ENCODE data around the gene DENND2C.

Gene DENND2C

DNA sequence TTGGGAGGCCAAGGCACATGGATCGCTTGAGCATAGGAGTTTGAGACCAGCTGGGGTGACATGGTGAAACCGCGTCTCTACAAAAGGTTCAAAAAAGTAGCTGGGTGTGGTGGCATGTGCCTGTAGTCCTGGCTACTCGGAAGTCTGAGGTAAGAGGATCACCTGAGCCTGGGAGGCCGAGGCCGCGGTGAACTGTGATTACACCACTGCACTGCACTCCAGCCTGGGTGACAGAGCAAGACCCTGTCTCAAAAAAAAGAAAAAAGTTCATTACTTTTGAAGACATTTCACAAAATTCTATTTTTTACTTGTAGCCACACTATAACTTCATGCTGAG is 2.1 kb upstream of the DENND2C start:
- no peak for DNase-seq

DNA sequence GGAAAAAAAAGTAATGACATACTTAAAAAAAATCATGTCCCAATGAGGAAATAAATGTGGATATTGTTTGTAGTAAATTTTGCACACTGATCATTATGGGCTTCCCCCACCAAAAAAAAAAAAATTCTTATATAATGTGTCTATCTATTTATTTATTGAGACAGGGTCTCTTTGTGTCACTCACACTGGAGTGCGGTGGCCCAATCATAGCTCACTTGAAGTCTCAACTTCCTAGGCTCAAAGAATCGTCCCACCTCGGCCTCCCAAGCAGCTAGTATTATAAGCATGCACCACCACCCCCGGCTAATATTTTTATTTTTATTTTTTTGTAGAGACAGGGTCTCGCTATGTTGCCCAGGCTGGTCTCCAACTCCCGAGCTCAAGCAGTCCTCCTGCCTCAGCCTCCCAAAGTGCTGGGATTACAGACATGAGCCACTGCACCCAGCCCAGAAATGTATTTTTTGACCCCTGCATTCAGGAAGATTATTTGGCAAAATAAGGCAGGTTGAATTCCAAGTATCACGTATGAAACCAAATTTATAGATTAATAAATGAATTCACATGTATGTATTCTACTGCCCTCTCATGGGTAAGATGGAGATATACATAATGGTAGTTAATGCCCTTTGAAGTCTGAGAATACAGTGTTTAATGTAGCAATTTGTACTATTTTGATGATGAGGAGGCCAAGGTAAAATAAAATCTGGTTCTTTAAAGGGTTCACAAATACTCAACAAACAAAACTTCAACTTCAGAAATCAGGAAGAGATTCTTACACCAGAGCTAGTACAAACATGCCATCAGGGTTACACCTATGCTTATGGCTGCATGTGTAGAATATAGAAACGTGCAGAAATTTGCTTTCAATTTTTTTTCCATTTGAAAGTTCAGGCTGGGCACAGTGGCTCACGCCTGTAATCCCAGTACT is 1.4 kb upstream of the DENND2C start:
- no peak for DNase-seq

DNA sequence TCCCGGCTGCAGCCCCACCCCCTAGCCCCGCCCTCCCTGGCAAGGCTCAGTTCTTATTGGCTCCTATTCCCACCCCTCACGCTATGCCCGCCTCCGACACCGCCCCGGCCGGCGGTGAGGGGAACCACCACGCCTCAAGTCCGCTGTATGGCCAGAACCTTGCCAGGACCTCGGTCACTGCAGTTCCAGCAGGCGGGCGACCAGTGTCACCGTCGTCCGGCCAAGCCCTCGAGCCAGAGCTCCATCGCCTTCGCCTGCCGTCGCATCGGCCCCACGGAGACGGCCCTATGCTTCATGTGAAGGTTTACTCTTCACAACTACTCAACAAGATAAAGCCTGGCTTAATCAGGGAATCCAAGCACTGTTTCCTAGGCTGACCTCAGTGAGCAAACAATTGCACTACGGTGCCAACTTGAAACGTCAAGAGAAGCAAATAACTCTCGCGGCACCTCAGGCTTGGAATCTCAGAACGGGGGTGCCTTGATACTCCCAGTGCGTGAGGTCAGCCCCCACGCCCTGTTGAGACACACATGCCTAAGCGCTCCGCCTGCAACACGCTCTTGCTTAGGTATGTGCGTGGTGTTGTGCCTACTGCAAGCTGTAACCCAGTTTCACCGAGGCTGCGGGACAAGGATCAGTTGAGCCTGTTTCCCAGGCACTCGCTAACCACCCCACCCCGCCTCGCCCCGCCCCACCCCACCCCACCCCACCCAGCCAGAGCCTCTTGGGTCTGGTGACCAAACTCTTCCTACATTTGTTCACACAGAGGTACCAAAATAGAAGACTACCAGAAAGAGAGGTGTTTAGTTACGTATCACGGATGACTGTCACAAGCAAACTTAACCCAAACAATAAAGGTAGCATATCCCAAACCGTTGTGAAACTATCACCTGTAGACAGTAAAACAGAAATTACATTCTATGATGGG is 498 bp upstream of the DENND2C start:
- peak; percentile 94 for DNase-seq

DNA sequence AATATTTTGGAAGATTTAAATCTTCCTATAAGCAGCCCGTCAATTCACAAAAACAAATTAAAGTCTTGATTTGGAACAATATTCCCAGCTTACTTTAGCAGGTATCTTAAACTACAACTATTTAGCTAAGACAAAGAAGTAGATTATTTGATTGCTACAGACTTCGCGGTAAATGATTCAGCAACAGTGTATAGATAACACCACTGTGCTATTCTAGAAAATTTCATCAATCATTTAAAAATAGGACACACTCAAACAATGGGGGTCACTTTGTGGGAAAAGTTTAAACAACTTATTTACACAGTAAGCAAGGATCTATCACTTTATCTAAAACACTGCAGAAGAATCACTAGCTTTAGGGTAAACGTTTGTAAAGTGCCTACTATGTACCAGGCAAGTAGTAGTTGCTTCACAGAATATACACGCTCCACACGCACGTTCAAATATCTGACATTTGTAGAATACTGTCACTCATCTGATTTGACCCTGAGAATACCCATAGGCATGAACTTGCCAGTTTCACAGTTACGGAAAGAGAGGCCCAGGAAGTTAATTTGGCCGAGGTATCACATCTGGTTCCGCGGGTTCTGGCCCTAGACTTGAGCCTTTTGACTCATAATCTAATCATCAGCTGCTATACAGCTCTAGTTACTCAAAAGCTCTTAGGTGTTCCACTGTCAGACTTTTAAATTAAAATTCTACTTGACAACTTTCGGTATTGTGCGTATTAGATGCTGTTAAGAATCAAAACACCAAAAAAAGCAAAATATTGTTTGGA is 876 bp downstream of the DENND2C start:
- DNase-seq: no peak

DNA sequence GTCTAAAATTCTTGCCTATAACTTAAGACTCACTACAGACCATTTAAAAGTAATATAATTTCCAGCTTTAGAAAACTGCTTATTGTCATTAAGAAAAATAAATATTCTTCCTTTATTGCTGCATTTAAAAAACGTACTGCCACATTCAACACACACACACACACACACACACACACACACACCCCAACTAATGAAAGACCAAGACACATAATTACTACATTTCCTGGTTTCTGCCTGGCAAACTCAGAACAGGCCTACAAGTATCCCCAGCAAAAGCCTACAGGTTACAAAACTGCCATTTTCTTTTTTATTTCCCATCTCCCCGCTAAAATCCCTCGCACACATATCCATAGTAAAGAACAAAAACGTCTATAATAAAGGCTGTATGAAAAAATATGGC is 1.5 kb downstream of the DENND2C start:
- no peak for DNase-seq

DNA sequence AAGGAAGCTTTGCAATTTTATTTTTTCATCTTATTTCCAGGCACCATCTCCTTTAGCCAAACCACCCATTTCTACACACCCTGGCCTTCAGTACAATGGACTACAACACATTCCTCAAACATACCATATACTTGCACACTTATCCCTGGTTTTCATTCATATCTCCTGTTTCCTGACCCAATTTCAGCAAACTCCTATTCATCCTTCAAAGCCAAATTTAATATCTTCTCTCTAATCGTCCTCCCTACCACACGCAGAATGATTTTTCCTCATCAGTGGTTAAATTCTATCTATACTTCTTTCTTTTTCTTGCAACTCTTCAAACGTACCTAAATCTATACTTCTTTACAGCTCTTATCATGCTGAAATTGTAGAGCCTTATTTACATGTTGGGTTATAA is 2.9 kb downstream of the DENND2C start:
- DNase-seq: no peak

DNA sequence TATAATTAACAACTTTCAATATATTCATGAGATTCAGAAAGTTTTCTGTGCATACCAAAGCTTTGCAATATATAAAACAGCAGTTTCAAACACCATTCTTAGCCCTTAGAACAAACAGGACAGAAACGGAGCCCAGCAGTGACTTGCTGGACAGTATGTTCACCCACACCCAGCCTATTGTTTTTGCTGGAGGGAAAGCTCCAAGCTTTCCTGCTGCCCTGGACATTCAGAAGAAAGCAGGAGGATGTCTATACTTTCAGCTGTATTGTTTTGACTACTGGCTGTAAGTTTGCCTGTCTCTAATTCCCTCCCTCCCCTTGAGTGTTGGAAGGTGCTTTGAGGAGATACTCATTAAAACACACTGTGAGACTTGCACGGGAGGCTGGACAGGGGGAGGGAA is 9.6 kb downstream of the DENND2C start:
- no peak for DNase-seq

DNA sequence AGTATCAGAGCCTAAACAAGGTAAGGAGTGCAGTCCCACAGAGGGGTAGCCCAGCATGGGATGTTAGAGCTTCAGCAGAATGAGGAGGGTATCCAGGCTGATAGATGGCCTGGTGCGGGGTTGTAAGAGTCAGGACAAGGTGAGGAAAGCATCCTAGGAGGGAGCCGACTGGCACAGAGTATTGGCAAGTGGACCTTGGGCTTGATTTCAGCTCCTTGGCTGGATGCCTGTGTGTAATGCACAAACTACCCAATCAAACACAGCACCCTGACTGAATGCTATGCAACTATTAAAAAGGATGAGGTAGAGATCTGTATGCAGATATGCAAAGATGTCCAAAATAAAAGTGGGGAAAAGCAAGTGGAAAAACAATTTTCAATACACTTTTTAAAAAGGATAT is 18.0 kb downstream of the DENND2C start:
- DNase-seq: no peak

DNA sequence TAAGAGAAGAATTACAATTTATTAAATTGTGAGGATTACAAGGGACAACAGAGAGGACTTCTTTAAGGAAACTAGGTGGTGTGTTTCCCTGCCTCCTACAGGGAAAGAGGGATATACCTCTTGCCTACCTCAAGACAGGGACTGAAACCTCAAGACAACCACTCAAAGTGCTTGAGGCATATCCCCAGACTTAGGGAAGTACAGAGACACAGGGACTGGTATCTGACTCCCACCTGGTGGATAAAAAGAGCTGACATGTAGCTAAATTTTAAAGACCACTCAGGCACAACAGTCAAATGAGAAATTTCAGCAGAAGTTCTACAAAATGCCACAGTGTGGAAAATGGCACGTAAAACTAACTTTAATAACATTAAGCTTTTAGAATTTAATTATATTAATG is 21.3 kb downstream of the DENND2C start:
- DNase-seq: no peak

DNA sequence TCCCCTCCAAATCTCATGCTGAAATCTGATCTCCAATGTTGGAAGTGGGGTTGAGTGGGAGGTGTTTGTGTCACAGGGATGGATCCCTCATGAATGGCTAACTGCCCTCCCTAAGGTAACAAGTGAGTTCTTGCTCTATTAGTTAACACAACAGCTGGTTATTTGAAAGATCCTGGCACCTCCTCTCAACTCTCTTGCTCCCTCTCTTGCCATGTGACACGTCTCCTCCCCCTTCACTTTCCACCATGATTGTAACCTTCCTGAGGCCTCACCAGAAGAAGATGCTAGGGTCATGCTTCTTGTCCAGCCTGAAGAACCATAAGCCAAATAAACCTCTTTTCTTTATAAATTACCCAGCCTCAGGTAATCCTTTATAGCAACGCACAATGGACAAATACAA is 28.5 kb downstream of the DENND2C start:
- no peak for DNase-seq

DNA sequence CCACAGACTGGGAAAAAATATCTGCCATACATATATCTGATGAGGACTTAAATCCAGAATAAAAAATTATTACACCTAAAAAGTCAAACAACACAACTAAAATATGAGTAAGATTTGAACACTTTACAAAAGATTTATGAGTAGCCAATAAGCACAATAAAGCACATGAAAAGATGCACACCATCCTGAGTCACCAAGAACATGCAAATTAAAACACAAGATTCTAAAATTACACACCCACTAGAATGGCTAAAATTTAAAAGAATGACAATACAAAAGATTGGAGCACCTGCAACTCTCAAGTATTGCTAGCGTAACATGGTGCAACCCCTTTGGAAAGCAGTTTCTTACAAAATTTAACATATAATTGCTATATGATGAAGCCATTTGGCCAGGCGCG is 30.9 kb downstream of the DENND2C start:
- DNase-seq: no peak

DNA sequence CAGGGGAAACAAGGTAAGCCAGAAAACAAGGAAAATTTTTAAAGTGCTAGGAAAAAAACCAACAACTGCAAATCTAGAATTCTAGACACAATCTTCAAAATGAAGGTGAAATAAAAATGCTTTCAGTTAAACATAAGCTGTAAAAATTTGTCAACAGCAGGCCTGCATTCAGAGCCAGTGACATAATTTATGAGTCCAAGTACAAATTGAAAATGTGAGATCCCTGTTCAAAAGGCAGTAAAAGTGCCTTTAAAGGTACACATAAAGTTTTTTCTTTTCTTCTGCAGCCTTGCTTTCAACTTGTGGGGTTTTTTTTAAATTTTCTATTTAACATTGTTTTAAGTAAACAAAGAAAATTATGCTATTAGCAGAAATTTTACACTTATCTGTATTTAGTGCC is 37.4 kb downstream of the DENND2C start:
- DNase-seq: no peak

DNA sequence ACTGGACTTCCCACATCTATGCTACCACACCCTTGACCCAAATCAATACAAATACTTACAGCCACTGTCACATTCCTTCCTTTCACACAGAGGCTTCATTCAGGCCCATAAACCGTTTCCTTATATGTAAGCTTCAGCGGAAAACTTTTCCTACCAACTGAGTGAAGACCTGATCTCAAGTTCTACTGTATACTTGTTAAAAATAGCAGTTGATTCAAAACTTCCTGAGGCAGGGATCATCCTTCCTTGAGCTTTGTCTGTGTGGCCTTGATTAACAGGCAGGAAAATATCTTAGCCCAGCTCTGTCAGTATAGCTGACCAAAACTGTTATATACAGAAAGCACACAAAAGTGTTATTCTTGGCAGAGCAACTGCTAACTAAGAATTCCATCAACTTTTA is 42.7 kb downstream of the DENND2C start:
- no peak for DNase-seq

DNA sequence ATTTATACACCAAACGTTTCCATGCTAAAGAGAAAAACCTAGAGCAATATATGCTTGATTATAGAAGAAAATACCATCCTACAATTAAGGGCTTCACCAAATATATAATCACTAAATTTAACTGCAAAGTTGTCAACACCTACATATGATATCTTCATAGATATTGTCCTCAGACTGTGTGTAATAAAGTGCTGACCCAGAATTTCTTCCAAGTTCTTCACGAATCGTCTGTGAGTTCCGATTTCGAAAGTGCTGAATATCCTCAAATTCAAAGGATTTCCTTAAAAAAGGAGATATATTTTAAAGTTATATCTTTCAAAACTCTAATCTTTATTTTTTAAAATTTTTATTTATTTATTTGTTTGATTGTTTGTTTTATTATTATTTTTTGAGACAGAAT is 46.5 kb downstream of the DENND2C start:
- no peak for DNase-seq

DNA sequence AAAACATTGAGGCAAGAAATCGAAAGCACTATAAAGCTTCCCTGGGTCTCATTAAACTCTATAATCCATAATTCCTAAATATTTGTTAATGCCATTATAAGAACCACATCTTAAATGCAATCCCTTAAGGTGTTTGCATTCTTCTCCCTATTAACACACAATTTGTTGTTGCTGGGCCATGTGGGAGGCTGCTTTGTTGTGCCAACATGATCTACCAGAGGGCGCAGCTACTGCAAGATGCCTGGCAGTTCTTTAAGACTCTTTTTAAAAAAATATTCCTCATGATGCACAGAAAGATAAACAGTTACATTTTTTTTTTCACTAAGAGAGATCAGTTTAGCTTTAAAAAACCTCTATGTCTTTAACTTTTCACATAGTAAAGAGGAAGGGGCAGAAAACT is 49.4 kb downstream of the DENND2C start:
- no peak for DNase-seq

DNA sequence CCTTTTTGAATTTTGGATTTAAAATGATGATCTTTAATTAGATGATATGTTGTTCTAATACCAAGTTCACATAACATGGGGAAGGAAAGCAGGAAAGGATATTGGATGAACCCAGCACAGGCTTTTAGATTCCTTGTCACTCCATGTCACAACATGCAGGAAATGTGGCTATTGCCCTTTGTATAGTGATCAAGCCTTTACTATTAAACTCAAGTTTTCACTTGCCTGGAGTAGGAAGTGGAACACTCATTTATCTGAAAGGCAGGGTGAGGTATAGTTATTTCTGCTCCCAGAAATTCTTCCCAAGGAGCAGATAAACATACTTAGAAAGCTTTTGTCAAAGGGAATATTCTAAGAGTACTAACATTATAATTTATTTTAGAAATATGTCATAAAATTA is 51.2 kb downstream of the DENND2C start:
- DNase-seq: no peak

DNA sequence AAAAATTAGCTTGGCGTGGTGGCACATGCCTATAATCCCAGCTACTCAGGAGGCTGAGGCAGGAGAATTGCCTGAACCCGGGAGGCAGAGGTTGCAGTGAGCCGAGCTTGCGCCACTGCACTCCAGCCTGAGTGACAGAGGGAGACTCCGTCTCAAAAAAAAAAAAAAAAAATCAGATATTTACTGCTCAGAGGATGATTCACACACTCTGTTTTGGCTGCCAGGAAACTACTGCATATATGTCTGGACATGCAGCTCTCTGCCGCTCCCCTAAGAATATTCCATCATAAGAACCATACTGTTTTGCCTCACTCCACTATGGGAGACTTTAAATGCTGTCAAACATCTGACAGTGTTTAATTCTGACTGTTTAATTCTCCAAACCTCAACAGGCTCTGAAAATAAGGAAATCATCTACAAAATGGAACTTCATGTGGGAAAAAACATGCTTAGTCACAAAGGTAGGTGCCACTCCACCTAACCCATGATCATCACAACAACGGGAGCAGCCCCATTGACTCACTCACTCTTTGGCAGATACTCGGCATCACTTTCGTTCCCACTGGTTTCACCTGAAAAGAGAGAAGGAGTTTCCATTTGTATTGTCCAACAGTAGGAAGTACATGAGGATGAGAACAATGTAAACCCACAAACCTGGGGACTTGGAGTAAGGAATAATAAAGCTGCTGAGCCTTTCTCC is 59.2 kb downstream of the DENND2C start:
- DNase-seq: no peak

DNA sequence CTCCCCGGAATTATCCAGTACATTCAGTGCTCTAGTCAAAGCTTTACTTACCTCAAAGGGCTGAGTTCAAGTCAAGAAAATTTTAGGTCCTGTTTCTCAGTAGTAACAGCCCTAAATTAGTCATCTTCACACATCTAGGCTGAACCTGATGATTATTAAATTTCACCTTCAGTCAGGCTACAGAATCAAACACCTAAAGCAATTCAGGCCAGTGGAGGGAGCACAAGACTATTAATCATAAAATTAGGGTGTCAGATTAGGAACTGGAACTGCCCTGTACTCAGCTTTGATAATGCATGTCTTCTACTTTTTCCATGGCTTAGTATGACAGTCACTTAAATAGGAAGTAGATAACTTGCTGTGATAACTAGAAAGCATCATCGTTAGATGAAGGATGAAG is 60.0 kb downstream of the DENND2C start:
- DNase-seq: no peak

DNA sequence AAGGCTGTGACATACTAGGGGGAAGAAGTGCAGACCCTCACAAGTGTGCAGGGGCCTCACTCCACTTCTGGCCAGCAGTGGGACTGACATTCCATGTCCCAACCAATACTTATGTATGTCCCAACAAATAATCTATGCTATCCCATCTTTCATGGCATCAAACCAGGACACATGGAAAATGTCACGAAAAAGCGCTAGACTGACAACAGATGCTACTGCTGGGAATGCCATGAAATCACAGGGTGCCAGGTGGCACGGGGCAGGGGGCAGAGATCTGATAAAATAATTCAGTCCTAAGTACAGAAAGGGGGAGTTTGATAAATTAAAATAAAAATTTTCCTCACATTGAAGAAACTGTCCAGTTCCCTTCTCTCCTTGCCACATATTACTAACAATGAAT is 60.8 kb downstream of the DENND2C start:
- no peak for DNase-seq

DNA sequence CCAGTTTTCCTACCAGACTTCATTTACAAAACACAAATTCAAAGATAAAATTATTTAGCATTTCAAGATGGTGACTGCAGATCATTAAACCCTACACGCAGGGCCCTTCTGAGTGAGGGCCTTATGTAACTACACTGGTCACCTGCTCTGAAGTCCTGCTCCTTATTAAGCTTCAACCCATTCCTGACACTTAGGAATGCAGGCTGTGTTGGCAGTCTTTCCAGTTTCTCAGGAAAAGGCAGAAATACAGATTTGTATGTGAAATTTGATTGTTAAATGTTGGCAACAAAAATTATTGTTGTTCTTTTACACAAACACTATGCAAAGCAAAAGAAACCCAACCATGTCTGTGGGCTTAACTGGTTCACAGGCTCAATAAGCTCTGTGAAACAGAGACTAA is 62.6 kb downstream of the DENND2C start:
- DNase-seq: no peak

DNA sequence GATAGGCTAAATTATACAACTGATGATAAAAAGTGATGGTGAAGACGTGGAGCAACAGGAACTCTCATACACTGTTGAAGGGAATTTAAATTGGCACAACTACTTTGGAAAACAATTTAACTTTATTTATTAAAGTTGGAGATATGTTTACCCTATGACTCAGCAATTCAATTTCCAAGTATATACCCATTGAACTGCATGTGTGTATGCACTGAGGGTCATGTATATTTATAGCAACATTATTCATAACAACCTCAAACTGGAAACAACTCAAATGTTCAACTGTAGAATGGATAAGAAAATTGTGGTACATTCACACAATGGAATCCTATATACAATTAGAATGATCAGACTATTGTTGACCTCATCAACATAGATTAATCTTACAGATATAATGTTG is 71.9 kb downstream of the DENND2C start:
- no peak for DNase-seq

DNA sequence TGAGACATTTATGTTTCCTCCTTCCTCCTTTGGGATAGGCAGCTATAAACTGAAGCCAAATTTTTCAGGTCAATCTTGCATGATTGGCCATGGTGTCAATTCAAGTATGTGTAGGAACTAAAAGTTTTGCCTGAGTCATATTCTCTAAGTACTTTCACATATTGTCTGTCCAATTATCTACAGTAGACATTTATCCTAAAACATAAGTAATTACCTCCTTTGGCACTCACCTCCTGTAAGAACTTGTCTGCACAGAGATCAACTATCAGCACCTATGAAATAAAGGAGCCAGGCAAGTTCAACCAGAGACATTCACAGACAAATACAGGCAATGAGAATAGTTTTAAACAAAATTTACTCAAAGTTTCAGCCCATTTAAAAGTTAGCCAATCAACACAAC is 74.2 kb downstream of the DENND2C start:
- DNase-seq: no peak

DNA sequence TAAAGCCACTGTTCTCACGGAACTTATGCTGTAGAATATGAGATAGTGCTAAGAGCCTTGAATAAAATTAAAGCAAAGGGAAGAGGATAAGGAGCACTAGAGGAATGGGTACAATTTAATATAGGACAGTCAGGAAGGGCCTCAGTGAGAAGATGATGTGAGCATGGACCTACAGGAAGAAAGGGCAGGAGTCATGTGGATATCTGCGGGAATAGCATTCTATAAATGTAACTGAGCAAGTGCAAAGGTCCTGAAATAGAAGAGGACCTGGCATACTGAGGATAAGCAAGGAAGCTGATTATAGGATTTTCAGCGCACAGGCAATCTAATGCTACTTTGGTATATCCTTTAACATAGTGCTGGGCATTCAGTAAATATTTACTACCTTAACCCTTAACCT is 75.8 kb downstream of the DENND2C start:
- no peak for DNase-seq

All from CD4-positive, alpha-beta T cell treated with Interleukin-6 for 4 hours (primary cell).